Lung microvascular endothelial cell (primary cell): ENCODE data around the gene NPY4R2. TPM values are rescaled to one million over a fixed set of nuclear protein-coding genes. Genes with fewer than 3 reads are reported as not detected.
"Not testable (repeated sequence)": the region's sequence is repeated elsewhere in the genome, so short reads cannot be mapped to it uniquely, and the experiment has no call there.

Experiments used
- DNase-seq, 2 donors: peaks; one replicate each; pipeline versions ENCODE4 v3.0.0 to v3.0.0-alpha.2; 2010; ENCODE audit warnings: low read depth in 2 of 2
- total RNA-seq: library from RNA; depleted of rRNA; stranded (reverse); fragments of >200 nt; gene quantifications from 2 replicates; pipeline ENCODE4 v1.2.1, GENCODE V29; 2014

The NPY4R2 gene
- not detected in 2 replicates for total RNA-seq

- DNase-seq, result not testable (repeated sequence)
Measured at GRCh38 chr10:47918475-47918874, at the start of gene NPY4R2. NPY4R2 (plus strand) TSS chr10:47918662; CDS start chr10:47921988, 3,326 bp downstream.

GRCh38 chr10:47870887-47871286, 47.6 kb upstream of the NPY4R2 start:
- DNase-seq, result not testable (repeated sequence)

DNA sequence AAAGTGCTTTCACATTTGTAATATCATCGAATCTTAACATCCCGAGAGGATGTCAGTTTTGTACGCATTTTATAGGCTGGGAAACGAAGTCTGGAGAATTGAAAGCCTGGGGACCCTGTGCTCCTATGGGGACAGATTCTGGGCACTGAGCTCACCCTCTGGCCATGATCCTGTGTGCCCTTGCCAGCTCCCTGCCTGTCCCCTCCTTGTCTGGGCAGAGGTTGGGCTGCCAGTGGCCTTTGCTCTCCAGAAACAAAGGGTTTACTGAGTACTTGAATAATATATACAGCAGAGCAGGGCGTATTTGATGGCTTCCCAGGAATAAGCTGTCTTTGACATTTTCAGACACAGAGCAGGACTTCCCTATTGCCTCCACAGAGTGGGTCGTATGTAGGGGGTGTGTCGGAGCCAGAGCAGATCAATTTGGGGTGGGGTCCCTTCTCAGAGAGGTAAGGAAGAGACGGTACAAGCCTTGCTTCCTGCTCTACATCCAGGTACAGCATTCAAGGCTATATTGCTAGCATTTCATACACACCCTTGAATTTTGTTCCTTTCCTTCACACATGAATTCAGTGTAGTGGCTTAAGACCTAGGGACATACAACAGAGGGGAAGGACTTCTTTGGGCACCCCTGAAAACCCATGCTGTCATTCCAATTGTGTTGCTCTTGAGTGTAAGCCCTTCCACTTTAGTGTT, 46.8 kb upstream of the NPY4R2 start:
- not testable (repeated sequence) for DNase-seq

DNA sequence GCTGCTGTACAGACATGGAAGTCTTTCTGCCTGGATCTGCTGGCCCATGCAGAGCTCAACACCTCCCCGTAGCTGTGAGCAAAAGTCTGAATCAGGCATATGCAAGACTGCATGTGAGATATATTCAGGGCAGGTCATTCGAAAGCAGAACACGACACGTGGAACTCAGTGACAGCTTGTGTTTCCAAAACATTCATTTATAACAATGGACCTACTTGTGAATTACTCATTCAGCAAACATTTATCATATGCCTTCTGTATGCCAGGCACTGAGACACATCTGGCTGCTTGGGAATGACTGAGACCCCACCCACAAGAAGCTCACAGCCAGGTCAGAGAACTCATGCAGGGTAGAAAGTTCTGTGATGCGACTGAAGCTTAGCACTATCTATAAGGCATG, 46.2 kb upstream of the NPY4R2 start:
- not testable (repeated sequence) for DNase-seq

- DNase-seq, result not testable (repeated sequence)
Measured at GRCh38 chr10:47884239-47884638, 34.2 kb upstream of the NPY4R2 start.

DNA sequence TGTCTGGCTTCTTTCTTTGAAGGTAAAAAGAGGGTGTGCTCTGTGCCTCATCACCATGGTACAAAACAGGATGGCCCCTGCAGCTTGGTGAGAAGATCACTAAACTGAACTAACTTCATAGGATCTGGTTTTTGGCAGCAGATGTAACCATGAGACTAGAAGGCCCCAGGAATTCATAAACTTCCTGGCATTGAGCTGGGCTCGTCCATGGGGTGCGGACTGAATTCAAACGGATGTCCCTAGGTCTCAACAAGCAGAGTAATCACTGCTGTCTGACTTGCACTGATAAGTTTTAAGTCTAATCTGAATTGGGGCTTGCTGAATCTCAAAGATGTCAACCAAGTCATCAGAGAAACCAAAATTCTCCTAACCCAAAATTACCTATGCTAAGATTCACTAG, 33.5 kb upstream of the NPY4R2 start:
- not testable (repeated sequence) for DNase-seq

DNA sequence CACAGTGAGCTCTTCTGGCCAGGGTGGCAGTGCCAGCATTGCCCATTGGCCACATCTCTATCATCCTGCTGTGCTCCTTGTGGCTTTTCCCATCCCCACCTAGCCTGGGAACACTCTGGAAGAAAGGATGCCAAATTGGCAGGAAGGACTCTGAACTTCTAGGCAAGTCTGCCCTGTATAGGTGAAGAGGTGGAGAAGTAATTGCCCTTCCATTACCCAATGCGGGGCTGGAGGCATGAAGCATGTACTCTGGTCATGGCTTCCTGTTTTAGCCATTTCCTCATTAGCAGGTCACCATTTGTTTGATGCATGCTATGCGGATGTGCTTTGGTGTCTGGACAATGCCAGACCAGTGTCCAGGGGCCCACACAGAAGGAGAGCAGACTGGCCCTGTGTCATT, 32.1 kb upstream of the NPY4R2 start:
- not testable (repeated sequence) for DNase-seq

DNA sequence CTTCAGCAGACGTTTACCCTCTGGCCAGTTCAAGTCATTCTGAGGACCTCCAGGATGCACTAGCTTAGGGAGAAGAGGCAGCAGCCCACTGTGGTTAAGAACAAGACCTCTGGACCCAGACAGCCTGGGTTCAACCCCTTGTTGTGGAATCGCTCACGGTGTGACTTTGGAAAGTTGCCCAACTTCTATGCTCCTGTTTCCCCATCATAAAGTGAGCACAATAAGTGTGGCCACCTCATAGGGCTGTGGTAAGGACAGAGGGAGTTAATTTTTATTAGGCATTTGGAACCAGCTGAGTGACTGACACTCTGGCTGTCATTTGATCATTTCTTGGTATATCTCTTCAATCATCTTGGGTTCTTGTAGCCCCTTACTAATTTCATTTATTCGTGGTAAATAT, 31.6 kb upstream of the NPY4R2 start:
- not testable (repeated sequence) for DNase-seq

DNA sequence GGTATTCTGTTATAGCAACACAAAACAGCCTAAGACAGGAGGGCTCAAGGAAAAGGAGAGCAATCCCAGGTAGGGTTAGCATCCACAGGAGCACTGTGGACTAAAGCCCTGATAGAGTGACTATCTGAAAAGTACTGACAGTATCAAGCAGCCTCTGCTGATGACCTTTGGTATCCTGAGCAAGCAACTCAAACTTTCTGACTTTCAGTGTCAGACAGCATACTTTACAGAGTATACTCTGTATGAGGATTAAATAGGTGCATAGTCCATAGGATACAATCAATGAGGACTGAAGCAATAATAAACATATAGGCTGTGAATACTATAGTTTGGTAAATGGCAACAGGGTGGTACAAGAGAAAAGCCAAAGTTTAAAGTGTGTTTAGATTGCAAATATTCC, 27.7 kb upstream of the NPY4R2 start:
- DNase-seq, result not testable (repeated sequence)

GRCh38 chr10:47892494-47893261, 25.8 kb upstream of the NPY4R2 start:
- DNase-seq, result not testable (repeated sequence)

GRCh38 chr10:47894571-47894970, 23.9 kb upstream of the NPY4R2 start:
- not testable (repeated sequence) for DNase-seq

- not testable (repeated sequence) for DNase-seq
Measured at GRCh38 chr10:47897813-47898212, 20.6 kb upstream of the NPY4R2 start.

GRCh38 chr10:47909333-47909732, 9.1 kb upstream of the NPY4R2 start:
- DNase-seq, result not testable (repeated sequence)

DNA sequence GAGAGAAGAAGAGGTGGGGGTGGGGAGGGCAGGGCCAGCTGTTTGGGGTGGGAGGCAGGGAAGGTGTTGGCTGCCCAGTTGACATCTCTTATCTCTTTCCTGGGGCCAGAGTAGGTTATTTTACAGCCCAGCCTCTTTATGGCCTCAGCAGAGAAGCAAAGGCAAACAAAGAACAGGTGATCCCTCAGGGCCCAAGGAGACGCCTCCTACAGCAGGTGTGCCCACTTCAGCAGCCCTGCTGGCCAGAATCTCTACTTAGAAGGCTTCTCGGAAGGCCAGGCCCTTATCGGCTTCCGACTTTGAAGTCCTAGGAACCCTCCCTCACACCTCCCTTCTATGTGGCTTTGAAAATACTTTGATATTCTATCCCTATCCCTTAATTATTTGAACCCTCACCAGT, 8.0 kb upstream of the NPY4R2 start:
- DNase-seq, result not testable (repeated sequence)

DNA sequence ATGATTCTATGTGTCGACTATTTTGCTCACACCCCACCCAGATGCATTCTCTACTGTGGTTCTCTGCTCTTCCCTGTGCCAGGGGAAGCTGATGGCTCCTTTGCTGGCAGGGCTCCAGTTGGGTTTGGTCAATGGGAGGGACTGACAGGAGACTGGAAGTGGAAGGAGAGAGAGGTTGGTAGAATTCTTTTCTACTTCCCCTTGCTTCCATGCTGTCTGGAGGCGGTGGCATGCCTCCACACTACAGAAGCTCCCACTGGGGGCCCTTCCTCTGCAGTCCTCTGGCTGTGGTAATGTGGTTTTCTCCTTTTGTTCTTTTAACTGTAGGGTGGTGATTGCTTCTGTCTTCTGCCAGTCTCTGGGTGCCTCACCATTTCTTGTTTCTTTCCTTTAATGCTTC, 4.4 kb upstream of the NPY4R2 start:
- not testable (repeated sequence) for DNase-seq

GRCh38 chr10:47915849-47916548, 2.5 kb upstream of the NPY4R2 start:
- DNase-seq, result not testable (repeated sequence)

- not testable (repeated sequence) for DNase-seq
Measured at GRCh38 chr10:47920610-47921009, 2.1 kb downstream of the NPY4R2 start.

DNA sequence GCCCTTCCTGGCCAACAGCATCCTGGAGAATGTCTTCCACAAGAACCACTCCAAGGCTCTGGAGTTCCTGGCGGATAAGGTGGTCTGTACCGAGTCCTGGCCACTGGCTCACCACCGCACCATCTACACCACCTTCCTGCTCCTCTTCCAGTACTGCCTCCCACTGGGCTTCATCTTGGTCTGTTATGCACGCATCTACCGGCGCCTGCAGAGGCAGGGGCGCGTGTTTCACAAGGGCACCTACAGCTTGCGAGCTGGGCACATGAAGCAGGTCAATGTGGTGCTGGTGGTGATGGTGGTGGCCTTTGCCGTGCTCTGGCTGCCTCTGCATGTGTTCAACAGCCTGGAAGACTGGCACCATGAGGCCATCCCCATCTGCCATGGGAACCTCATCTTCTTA, 4.0 kb downstream of the NPY4R2 start:
- not testable (repeated sequence) for DNase-seq

DNA sequence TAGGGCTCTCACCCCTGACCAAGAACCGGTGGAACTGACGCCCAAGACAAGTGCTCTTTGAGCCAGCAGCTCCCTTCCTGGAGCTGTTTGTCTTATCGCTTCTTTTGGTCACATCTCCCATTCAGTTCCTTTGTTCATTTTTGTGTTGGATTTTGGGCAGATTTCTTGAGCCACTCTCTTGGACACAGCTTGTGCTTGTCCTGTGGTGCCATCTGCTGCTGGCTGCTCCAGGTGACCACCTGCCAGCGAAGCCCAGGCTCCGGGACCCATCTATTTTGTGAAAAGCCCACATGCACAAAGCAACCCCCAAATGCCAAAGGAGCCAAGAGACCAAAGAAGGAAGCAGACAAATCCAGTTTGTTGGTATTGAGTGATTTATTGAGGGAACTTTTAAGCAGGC, 6.2 kb downstream of the NPY4R2 start:
- not testable (repeated sequence) for DNase-seq

GRCh38 chr10:47927147-47927916, 8.9 kb downstream of the NPY4R2 start:
- DNase-seq, result not testable (repeated sequence)

- DNase-seq, result not testable (repeated sequence)
Measured at GRCh38 chr10:47928225-47928624, 9.8 kb downstream of the NPY4R2 start.
